ENCODE measurements around the gene CACUL1. TPM values are rescaled to one million over a fixed set of nuclear protein-coding genes. Genes with fewer than 3 reads are reported as not detected.
"Not testable (repeated sequence)": the region's sequence is repeated elsewhere in the genome, so short reads cannot be mapped to it uniquely, and the experiment has no call there.

CACUL1 gene
- total and polyA plus RNA-seq, 2 experiments from 2014 or later: 37.5 to 48.3 TPM

GRCh38 chr10:118748041-118748440 lies 6.7 kb downstream of the CACUL1 start:
- Histone ChIP-seq H4K20me1 (ENCODE audit: insufficient read depth, poor library complexity, severe bottlenecking) (peaks cover 80% of the 10 kb centered on the region), H3K36me3 (replicated peaks; ENCODE audit: insufficient read depth, low read depth) (peaks cover 5% of the 10 kb centered on the region), H3K27ac (peak overlapping the region; percentile 27), H2AFZ (no peak overlapping the region), H3K79me2 (peaks cover 100% of the 10 kb centered on the region), H3K9me3 (ENCODE audit: low read depth) (no peaks in the 10 kb centered on the region), H3K27me3 (no peaks in the 10 kb centered on the region), H3K4me1 (ENCODE audit: insufficient read depth) (peaks cover 14% of the 10 kb centered on the region), H3K4me2 (no peak overlapping the region), H3K9me2 (replicated peaks; ENCODE audit: insufficient read depth) (no peaks in the 10 kb centered on the region), H3K4me3 (no peak overlapping the region)
- no peak for DNase-seq (ENCODE audit: low spot score)
- TF ChIP-seq, protein P1, sequence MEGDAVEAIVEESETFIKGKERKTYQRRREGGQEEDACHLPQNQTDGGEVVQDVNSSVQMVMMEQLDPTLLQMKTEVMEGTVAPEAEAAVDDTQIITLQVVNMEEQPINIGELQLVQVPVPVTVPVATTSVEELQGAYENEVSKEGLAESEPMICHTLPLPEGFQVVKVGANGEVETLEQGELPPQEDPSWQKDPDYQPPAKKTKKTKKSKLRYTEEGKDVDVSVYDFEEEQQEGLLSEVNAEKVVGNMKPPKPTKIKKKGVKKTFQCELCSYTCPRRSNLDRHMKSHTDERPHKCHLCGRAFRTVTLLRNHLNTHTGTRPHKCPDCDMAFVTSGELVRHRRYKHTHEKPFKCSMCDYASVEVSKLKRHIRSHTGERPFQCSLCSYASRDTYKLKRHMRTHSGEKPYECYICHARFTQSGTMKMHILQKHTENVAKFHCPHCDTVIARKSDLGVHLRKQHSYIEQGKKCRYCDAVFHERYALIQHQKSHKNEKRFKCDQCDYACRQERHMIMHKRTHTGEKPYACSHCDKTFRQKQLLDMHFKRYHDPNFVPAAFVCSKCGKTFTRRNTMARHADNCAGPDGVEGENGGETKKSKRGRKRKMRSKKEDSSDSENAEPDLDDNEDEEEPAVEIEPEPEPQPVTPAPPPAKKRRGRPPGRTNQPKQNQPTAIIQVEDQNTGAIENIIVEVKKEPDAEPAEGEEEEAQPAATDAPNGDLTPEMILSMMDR (IDR thresholded peaks at IDR 0.05; ENCODE audit: poor library complexity): no peak
- TF ChIP-seq EZH2phosphoT487 (IDR thresholded peaks at IDR 0.05; ENCODE audit: low read depth, severe bottlenecking, unreplicated experiment) (no peak), EZH2 (IDR thresholded peaks at IDR 0.05; ENCODE audit: borderline replicate concordance) (no peak)
- WGBS (ENCODE audit: low lambda C conversion rate, missing lambda C conversion rate): 72% methylated on average over 6 of the region's 6 CpGs

- peaks cover 13% of the 10 kb centered on the region for H3K4me1 ChIP-seq (ENCODE audit: insufficient read depth)
- H3K4me3 ChIP-seq: no peak overlapping the region
- H3K27me3 ChIP-seq: no peaks in the 10 kb centered on the region
- H3K27ac ChIP-seq: no peak overlapping the region
- H3K4me2 ChIP-seq: no peak overlapping the region
- no peak for TF ChIP-seq EZH2phosphoT487 (IDR thresholded peaks at IDR 0.05; ENCODE audit: low read depth, severe bottlenecking, unreplicated experiment)
- TF ChIP-seq, protein P1 (IDR thresholded peaks at IDR 0.05; ENCODE audit: poor library complexity): no peak
- TF ChIP-seq EZH2 (IDR thresholded peaks at IDR 0.05; ENCODE audit: borderline replicate concordance): no peak
- no peaks in the 10 kb centered on the region for H3K9me2 ChIP-seq (replicated peaks; ENCODE audit: insufficient read depth)
- H3K36me3 ChIP-seq (replicated peaks; ENCODE audit: insufficient read depth, low read depth): peaks cover 5% of the 10 kb centered on the region
- WGBS (ENCODE audit: low lambda C conversion rate, missing lambda C conversion rate): 71% methylated on average over 4 of the region's 4 CpGs
- H3K79me2 ChIP-seq: peaks cover 100% of the 10 kb centered on the region
- no peak overlapping the region for H2AFZ ChIP-seq
- DNase-seq (ENCODE audit: low spot score): no peak
- no peaks in the 10 kb centered on the region for H3K9me3 ChIP-seq (ENCODE audit: low read depth)
- H4K20me1 ChIP-seq (ENCODE audit: insufficient read depth, poor library complexity, severe bottlenecking): peaks cover 77% of the 10 kb centered on the region
Observed at GRCh38 chr10:118746246-118746645, 8.5 kb downstream of the CACUL1 start.

- Histone ChIP-seq H3K36me3 (replicated peaks; ENCODE audit: insufficient read depth, low read depth) (peaks cover 5% of the 10 kb centered on the region), H3K9me3 (ENCODE audit: low read depth) (no peaks in the 10 kb centered on the region), H2AFZ (no peak overlapping the region), H3K4me2 (no peak overlapping the region), H3K9me2 (replicated peaks; ENCODE audit: insufficient read depth) (no peaks in the 10 kb centered on the region), H3K27me3 (no peaks in the 10 kb centered on the region), H3K27ac (no peak overlapping the region), H3K79me2 (peaks cover 100% of the 10 kb centered on the region), H4K20me1 (ENCODE audit: insufficient read depth, poor library complexity, severe bottlenecking) (peaks cover 76% of the 10 kb centered on the region), H3K4me3 (no peak overlapping the region), H3K4me1 (ENCODE audit: insufficient read depth) (peaks cover 13% of the 10 kb centered on the region)
- TF ChIP-seq EZH2phosphoT487 (IDR thresholded peaks at IDR 0.05; ENCODE audit: low read depth, severe bottlenecking, unreplicated experiment) (no peak), EZH2 (IDR thresholded peaks at IDR 0.05; ENCODE audit: borderline replicate concordance) (no peak)
- TF ChIP-seq, protein P1 (IDR thresholded peaks at IDR 0.05; ENCODE audit: poor library complexity): no peak
- DNase-seq (ENCODE audit: low spot score): no peak
- 91% methylated on average over 4 of the region's 4 CpGs for WGBS (ENCODE audit: low lambda C conversion rate, missing lambda C conversion rate)
Observed at GRCh38 chr10:118745056-118745455, 9.7 kb downstream of the CACUL1 start.

- peaks cover 13% of the 10 kb centered on the region for H3K4me1 ChIP-seq (ENCODE audit: insufficient read depth)
- H3K4me2 ChIP-seq: not testable (repeated sequence)
Observed at GRCh38 chr10:118744346-118744918, 10.3 kb downstream of the CACUL1 start.

More at GRCh38 chr10:118744346-118744918, 10.3 kb downstream of the CACUL1 start:
- 95% methylated on average over 9 of the region's 9 CpGs for WGBS (ENCODE audit: low lambda C conversion rate, missing lambda C conversion rate)
- H3K79me2 ChIP-seq: peaks cover 100% of the 10 kb centered on the region
- not testable (repeated sequence) for H2AFZ ChIP-seq; H3K9me3 ChIP-seq (ENCODE audit: low read depth); H3K36me3 ChIP-seq (replicated peaks; ENCODE audit: insufficient read depth, low read depth); H3K27ac ChIP-seq; DNase-seq (ENCODE audit: low spot score); H3K27me3 ChIP-seq; H3K9me2 ChIP-seq (replicated peaks; ENCODE audit: insufficient read depth); H3K4me3 ChIP-seq
- peaks cover 73% of the 10 kb centered on the region for H4K20me1 ChIP-seq (ENCODE audit: insufficient read depth, poor library complexity, severe bottlenecking)

Measured in hepatocyte (in vitro differentiated cells).